Left ventricle myocardium inferior (tissue), 1 donor: ENCODE measurements around the gene PEX11G. TPM values are rescaled to one million over a fixed set of nuclear protein-coding genes. Genes with fewer than 3 reads are reported as not detected.

Experiments
- DNase-seq: peaks from one replicate; pipeline ENCODE4 v3.0.0-alpha.2; 2020
- H3K27ac ChIP-seq: fragments of 200-600 bp; replicated peaks from 2 replicates; pipeline ENCODE4 v1.8.0; 2021
- H3K27me3 ChIP-seq: fragments of 200-600 bp; 2 replicates; pipeline ENCODE4 v1.8.0; 2021; ENCODE audit warnings: low read depth
- H3K36me3 ChIP-seq: fragments of 200-600 bp; 2 replicates; pipeline ENCODE4 v1.8.0; 2021
- H3K4me1 ChIP-seq: fragments of 200-600 bp; 2 replicates; pipeline ENCODE4 v1.8.0; 2021
- H3K4me3 ChIP-seq: fragments of 200-600 bp; 2 replicates; pipeline ENCODE4 v1.8.0; 2021; ENCODE audit warnings: mild to moderate bottlenecking, moderate library complexity
- H3K9me3 ChIP-seq: fragments of 200-600 bp; replicated peaks from 2 replicates; pipeline ENCODE4 v1.8.0; 2021
- intact Hi-C: fragments of 100-400 bp; cut with micrococcal nuclease; formaldehyde crosslinking; loops from one replicate; pipeline ENCODE4 v1.11.0; 2022
- total RNA-seq: library from RNA; stranded (reverse); fragmentation: NEBNext Ultra II Directional; extraction: Animal tissue kit (Norgen Biotek cat#: 25700); gene quantifications from one replicate; pipeline ENCODE4 v1.2.1, GENCODE V29; 2021
- TF ChIP-seq, protein P1 (sequence below): fragments of 200-600 bp; IDR thresholded peaks from 2 replicates; pipeline ENCODE4 v1.8.0; 2021; ENCODE audit warnings: antibody characterized with exemption, mild to moderate bottlenecking, borderline replicate concordance
- donor health status: DM: no; HTN: yes; CAD: no; lungs with severe emphysema.

PEX11G gene
- total RNA-seq, 1 donor from 2014 or later = 1.2 TPM

DNA sequence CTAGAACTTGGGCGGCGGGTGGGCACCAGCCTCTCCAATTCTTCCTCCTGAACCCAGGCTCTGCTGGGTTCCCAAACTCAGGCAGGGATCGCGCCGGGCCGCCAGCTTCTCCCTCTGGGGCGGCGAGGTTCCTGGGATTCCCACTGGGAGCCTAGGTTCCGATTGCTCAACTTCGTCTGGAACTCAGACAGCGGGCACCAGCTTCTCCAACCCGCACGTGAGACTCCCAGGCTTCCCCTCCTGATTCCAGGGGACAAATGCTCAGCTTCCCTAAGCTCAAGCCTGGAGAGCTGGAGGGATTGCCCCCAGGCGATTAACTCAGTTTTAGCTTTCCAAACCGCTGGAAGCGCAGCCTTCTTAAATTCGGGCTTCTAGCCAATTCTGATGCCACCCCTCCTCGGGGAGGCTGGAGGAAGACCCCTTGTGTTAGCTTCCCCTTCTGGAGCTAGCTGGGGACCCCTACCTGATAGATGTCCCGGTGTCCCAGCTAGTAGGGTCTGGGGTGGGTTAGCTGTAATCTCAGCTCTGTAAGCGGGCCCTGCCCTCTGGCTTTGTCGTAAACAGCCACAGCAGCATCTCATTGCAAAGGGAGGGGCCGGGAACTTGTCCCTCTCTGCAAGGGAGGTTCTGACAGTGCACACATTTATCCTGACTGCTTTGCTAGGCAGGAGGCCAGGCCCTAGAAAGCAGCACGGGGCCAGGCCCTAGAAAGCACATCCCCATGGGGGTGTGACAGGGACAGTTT is 34.3 kb upstream of the PEX11G start:
- peaks cover 44% of the 10 kb centered on the region for H3K36me3 ChIP-seq
- peaks cover 40% of the 10 kb centered on the region for H3K4me1 ChIP-seq
- intact Hi-C loops = no loop called here
- peak overlapping the region; percentile 79 for H3K27ac ChIP-seq
- no peak for DNase-seq
- H3K4me3 ChIP-seq = peak overlapping the region; percentile 84
- TF ChIP-seq, protein P1, sequence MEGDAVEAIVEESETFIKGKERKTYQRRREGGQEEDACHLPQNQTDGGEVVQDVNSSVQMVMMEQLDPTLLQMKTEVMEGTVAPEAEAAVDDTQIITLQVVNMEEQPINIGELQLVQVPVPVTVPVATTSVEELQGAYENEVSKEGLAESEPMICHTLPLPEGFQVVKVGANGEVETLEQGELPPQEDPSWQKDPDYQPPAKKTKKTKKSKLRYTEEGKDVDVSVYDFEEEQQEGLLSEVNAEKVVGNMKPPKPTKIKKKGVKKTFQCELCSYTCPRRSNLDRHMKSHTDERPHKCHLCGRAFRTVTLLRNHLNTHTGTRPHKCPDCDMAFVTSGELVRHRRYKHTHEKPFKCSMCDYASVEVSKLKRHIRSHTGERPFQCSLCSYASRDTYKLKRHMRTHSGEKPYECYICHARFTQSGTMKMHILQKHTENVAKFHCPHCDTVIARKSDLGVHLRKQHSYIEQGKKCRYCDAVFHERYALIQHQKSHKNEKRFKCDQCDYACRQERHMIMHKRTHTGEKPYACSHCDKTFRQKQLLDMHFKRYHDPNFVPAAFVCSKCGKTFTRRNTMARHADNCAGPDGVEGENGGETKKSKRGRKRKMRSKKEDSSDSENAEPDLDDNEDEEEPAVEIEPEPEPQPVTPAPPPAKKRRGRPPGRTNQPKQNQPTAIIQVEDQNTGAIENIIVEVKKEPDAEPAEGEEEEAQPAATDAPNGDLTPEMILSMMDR = no peak
- no peaks in the 10 kb centered on the region for H3K9me3 ChIP-seq
- no peaks in the 10 kb centered on the region for H3K27me3 ChIP-seq

DNA sequence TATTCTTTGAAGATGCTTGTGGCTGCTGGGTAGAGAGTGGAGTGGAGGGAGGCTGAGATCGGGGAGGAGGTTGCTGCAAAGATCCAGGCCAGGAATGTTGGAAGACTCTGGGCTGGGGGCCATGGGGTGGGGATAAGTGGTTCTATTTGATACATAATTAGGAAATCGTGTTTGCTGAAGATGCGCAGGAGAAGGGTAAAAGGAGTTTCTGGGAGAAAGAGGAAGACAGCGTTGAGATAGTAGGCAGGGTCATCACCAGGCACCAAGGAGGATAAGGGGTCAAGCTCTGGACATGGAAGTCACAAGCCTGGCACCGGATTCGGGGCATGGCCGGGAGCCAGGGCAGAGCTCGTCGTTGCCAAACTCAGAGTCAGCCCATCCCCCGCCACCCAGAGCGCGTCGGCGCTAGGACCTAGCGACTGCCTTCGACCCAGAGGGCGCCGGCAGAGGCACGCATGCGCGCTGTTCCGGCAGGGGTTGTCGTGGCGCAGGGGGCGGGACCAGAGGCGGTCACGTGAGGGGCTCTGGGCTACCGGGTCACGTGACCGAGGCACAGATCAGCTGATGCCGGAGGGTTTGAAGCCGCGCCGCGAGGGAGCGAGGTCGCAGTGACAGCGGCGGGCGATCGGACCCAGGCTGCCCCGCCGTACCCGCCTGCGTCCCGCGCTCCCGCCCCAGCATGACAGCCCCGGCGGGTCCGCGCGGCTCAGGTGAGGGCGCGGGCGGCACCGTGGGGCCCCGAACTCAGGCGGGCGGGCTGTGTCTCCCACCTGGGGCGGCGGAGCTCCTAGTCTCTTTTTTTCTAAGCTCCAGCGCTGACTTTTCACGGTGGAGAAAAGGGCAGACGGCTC is 33.5 kb upstream of the PEX11G start, which contains the start of gene MCOLN1:
TSS of gene MCOLN1 (plus strand) at position 553 of the 851 bp plus-strand sequence. CDS start at position 680, 127 bp downstream.
- intact Hi-C loops = no loop called here
- TF ChIP-seq, protein P1 = no peak
- peak within 1 kb of the TSS; percentile 84 for H3K4me3 ChIP-seq
- peak; percentile 100 for DNase-seq
- no peaks in the 10 kb centered on the region for H3K9me3 ChIP-seq
- no peaks in the 10 kb centered on the region for H3K27me3 ChIP-seq
- peak within 1 kb of the TSS; percentile 79 for H3K27ac ChIP-seq
- peaks cover 43% of the 10 kb centered on the region for H3K4me1 ChIP-seq
- peaks cover 36% of the 10 kb centered on the region for H3K36me3 ChIP-seq

DNA sequence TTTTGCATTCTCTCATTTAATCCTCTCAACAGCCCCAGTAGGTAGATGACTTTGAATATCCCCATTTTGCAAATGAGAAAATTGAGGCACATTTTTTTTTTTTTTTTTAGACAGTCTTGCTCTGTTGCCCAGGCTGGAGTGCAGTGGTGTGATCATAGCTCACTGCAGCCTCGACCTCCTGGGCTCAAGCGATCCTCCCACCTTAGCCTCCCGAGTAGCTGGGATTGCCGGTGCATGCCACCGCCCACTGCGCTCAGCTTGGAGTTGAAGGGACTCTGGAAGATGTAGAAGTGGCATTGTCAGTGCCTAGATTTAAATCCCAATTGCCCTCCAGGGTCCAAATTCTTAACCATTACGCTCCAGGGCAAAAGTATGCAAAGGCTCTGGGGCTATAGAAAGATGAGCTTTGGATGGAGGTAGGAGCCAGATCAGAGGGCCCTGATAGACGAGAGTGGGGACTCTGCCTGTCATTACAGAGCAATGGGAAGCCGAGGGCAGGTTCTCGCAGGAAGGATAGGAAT is 32.8 kb upstream of the PEX11G start:
- H3K36me3 ChIP-seq = peaks cover 29% of the 10 kb centered on the region
- intact Hi-C loops = no loop called here
- H3K4me1 ChIP-seq = peaks cover 50% of the 10 kb centered on the region
- no peaks in the 10 kb centered on the region for H3K9me3 ChIP-seq
- H3K4me3 ChIP-seq = peak overlapping the region; percentile 84
- H3K27ac ChIP-seq = peak overlapping the region; percentile 79
- TF ChIP-seq, protein P1 = no peak
- no peak for DNase-seq
- no peaks in the 10 kb centered on the region for H3K27me3 ChIP-seq

DNA sequence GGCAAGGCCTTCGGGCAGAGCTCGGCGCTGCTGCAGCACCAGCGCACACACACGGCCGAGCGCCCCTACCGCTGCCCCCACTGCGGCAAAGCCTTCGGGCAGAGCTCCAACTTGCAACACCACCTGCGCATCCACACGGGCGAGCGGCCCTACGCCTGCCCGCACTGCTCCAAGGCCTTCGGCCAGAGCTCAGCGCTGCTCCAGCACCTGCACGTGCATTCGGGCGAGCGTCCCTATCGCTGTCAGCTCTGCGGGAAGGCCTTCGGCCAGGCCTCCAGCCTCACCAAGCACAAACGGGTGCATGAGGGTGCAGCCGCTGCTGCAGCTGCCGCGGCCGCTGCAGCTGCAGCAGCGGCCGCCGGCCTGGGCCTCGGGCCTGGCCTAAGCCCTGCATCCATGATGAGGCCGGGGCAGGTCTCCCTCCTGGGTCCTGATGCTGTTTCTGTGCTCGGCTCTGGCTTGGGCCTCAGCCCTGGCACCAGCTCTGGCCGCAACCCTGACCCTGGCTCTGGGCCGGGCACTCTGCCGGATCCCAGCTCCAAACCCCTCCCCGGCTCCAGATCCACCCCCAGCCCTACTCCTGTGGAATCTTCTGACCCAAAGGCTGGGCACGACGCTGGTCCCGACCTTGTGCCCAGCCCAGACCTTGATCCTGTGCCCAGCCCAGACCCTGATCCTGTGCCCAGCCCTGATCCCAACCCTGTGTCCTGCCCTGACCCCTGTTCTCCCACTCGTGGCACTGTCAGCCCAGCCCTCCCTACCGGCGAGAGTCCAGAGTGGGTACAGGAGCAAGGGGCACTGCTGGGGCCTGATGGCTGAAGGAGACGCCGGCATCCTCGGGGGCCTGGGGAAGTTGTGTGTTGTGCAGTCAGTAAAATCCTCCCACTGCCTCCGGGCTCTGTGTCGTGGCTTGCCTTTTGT is 31.6 kb upstream of the PEX11G start:
- Histone ChIP-seq H3K4me3 (no peak overlapping the region), H3K9me3 (no peaks in the 10 kb centered on the region), H3K27ac (peak overlapping the region; percentile 33), H3K27me3 (no peaks in the 10 kb centered on the region), H3K36me3 (peaks cover 20% of the 10 kb centered on the region), H3K4me1 (peaks cover 58% of the 10 kb centered on the region)
- TF ChIP-seq, protein P1 = no peak
- intact Hi-C loops = no loop called here
- DNase-seq = no peak
